ENCODE results near the gene ACTN2. TPM values are rescaled to one million over a fixed set of nuclear protein-coding genes. Genes with fewer than 3 reads are reported as not detected.

Gene ACTN2
- total and polyA plus RNA-seq, 8 donors = 0.37 to 17.4 (median 1.9) TPM; not detected in 1

GRCh38 chr1:236760986-236761385, 74.7 kb downstream of the ACTN2 start:
- WGBS, 5 donors = 90 to 94% (median 93%) methylated on average over 14 of the region's 14 CpGs
- DNase-seq = no peak
- TF ChIP-seq CTCF (IDR thresholded peaks at IDR 0.05) (no peak), POLR2A (IDR thresholded peaks at IDR 0.05) (no peak), POLR2AphosphoS5 (IDR thresholded peaks at IDR 0.05) (no peak), EP300 (IDR thresholded peaks at IDR 0.05) (no peak)
- H3K27ac ChIP-seq = no peak overlapping the region
- H3K4me1 ChIP-seq = no peaks in the 10 kb centered on the region
- H3K36me3 ChIP-seq = peaks cover 0 to 18% (median 0%) of the 10 kb centered on the region in 4 donors
- intact Hi-C loops (cut with DNase I; ENCODE audit: low total_unique reads) = no loop called here
- H3K4me3 ChIP-seq = no peak overlapping the region
- no peaks in the 10 kb centered on the region for H3K9me3 ChIP-seq
- H3K27me3 ChIP-seq = no peaks in the 10 kb centered on the region

GRCh38 chr1:236761397-236762132, 75.3 kb downstream of the ACTN2 start:
- H3K4me1 ChIP-seq = peaks cover 0 to 4% (median under 1%) of the 10 kb centered on the region in 4 donors
- H3K27me3 ChIP-seq = no peaks in the 10 kb centered on the region
- H3K9me3 ChIP-seq = no peaks in the 10 kb centered on the region
- no peak for DNase-seq
- WGBS, 5 donors = 69 to 87% (median 76%) methylated on average over 5 of the region's 5 CpGs
- peaks cover 0 to 18% (median 0%) of the 10 kb centered on the region in 4 donors for H3K36me3 ChIP-seq
- no peak overlapping the region for H3K4me3 ChIP-seq
- no peak overlapping the region for H3K27ac ChIP-seq
- TF ChIP-seq CTCF (IDR thresholded peaks at IDR 0.05) (no peak), EP300 (IDR thresholded peaks at IDR 0.05) (no peak)
- intact Hi-C loops (cut with DNase I; ENCODE audit: low total_unique reads) = no loop called here

- Histone ChIP-seq H3K36me3 (peaks cover 0 to 18% (median 0%) of the 10 kb centered on the region in 4 donors), H3K4me3 (no peak overlapping the region), H3K9me3 (no peaks in the 10 kb centered on the region), H3K27ac (no peak overlapping the region), H3K4me1 (peaks cover 0 to 8% (median 2%) of the 10 kb centered on the region in 4 donors), H3K27me3 (no peaks in the 10 kb centered on the region)
- DNase-seq = no peak
- WGBS, 5 donors = 73 to 83% (median 78%) methylated on average over 15 of the region's 15 CpGs
- TF ChIP-seq EP300 (IDR thresholded peaks at IDR 0.05) = no peak
- no peak for TF ChIP-seq POLR2A (IDR thresholded peaks at IDR 0.05)
- intact Hi-C loops (cut with DNase I; ENCODE audit: low total_unique reads) = no loop called here
Measured at GRCh38 chr1:236762410-236762809, 76.1 kb downstream of the ACTN2 start.

- Histone ChIP-seq H3K27ac (no peak overlapping the region), H3K9me3 (no peaks in the 10 kb centered on the region), H3K4me1 (peaks cover 0 to 8% (median 2%) of the 10 kb centered on the region in 4 donors), H3K36me3 (peaks cover 0 to 18% (median 0%) of the 10 kb centered on the region in 4 donors), H3K4me3 (no peak overlapping the region), H3K27me3 (peaks cover 0 to 3% (median 0%) of the 10 kb centered on the region in 3 donors)
- WGBS, 5 donors = 66 to 76% (median 70%) methylated on average over 6 of the region's 6 CpGs
- no peak for DNase-seq
- intact Hi-C loops (cut with DNase I; ENCODE audit: low total_unique reads) = no loop called here
- no peak for TF ChIP-seq EP300 (IDR thresholded peaks at IDR 0.05)
- no peak for TF ChIP-seq POLR2A (IDR thresholded peaks at IDR 0.05)
- TF ChIP-seq CTCF (IDR thresholded peaks at IDR 0.05) = no peak
- no peak for TF ChIP-seq POLR2AphosphoS5 (IDR thresholded peaks at IDR 0.05)
Measured at GRCh38 chr1:236765831-236766230, 79.5 kb downstream of the ACTN2 start.

GRCh38 chr1:236766506-236766905, 80.2 kb downstream of the ACTN2 start:
- no peak for DNase-seq
- Histone ChIP-seq H3K4me1 (peaks cover 0 to 8% (median 2%) of the 10 kb centered on the region in 4 donors), H3K27ac (no peak overlapping the region), H3K27me3 (peaks cover 0 to 8% (median 0%) of the 10 kb centered on the region in 3 donors), H3K36me3 (peaks cover 0 to 11% (median 0%) of the 10 kb centered on the region in 4 donors), H3K4me3 (no peak overlapping the region), H3K9me3 (no peaks in the 10 kb centered on the region)
- intact Hi-C loops (cut with DNase I; ENCODE audit: low total_unique reads) = no loop called here
- TF ChIP-seq POLR2AphosphoS5 (IDR thresholded peaks at IDR 0.05) (no peak), POLR2A (IDR thresholded peaks at IDR 0.05) (no peak), CTCF (IDR thresholded peaks at IDR 0.05) (no peak)
- WGBS, 5 donors = 19 to 40% (median 33%) methylated on average over 3 of the region's 3 CpGs
